Heart right ventricle (tissue), 16 donors: Measurements from ENCODE around the gene CFAP68. TPM values are rescaled to one million over a fixed set of nuclear protein-coding genes. Genes with fewer than 3 reads are reported as not detected.
A peak's percentile ranks its signal among the peaks of the same experiment; 100 is the strongest.

ENCODE experiments used
- ATAC-seq, 8 donors: fragments of 200-7000 bp; cut with Tn5 transposase; one replicate each; pipeline ENCODE4 v1.9.1; 2020; ENCODE audit warnings: mild to moderate bottlenecking in 8 of 8, moderate library complexity in 8 of 8, moderate number of reproducible peaks in 1 of 8
- DNase-seq, 2 donors: peaks; one replicate each; pipeline ENCODE4 v3.0.0-alpha.2; 2020
- H3K27ac ChIP-seq, 10 donors: fragments of 200-600 bp; sonication (generic) in 2 of 10; one replicate each; pipeline versions ENCODE4 v1.5.0 to v1.8.0; 2020 to 2022; ENCODE audit warnings: mild to moderate bottlenecking in 3 of 10
- H3K27me3 ChIP-seq, 7 donors: fragments of 200-600 bp; one replicate each; pipeline ENCODE4 v1.8.0; 2021 to 2022; ENCODE audit warnings: mild to moderate bottlenecking in 2 of 7
- H3K36me3 ChIP-seq, 9 donors: fragments of 200-600 bp; sonication (generic) in 1 of 9; one replicate each; pipeline versions ENCODE4 v1.5.0 to v1.8.0; 2020 to 2022; ENCODE audit warnings: mild to moderate bottlenecking in 2 of 9
- H3K4me1 ChIP-seq, 9 donors: fragments of 200-600 bp; sonication (generic) in 1 of 9; one replicate each; pipeline versions ENCODE4 v1.5.0 to v1.8.0; 2020 to 2022; ENCODE audit warnings: mild to moderate bottlenecking in 4 of 9
- H3K4me3 ChIP-seq, 10 donors: fragments of 200-600 bp; sonication (generic) in 2 of 10; one replicate each; pipeline versions ENCODE4 v1.5.0 to v1.8.0; 2020 to 2022; ENCODE audit warnings: mild to moderate bottlenecking in 7 of 10, moderate library complexity in 2 of 10
- H3K9me3 ChIP-seq, 11 donors: fragments of 200-600 bp in 10 of 11; sonication (generic) in 2 of 11; one replicate each; pipeline versions ENCODE4 v1.5.0 to v1.8.0; 2013 to 2022; ENCODE audit warnings: mild to moderate bottlenecking in 2 of 11, control low read depth in 1 of 11, moderate library complexity in 1 of 11
- CTCF ChIP-seq, 9 donors: fragments of 200-600 bp; sonication (generic) in 2 of 9; IDR thresholded peaks; one replicate each; pipeline versions ENCODE4 v1.5.0 to v1.8.0; 2021 to 2022; ENCODE audit warnings: antibody characterized with exemption in 9 of 9, mild to moderate bottlenecking in 5 of 9, moderate library complexity in 1 of 9
- WGBS, 2 donors: extraction: QIAGEN DNeasy Blood & Tissue Kit; methylation state at CpG; one replicate each; pipeline ENCODE4 v1.1.7; 2013; ENCODE audit warnings: inconsistent platforms in 1 of 2; 5-methylcytosine and 5-hydroxymethylcytosine counted together
- intact Hi-C, 10 donors: fragments of 100-400 bp; cut with DNase I; formaldehyde crosslinking; loops; one replicate each; pipeline versions ENCODE4 v1.11.1 to v1.14.2; 2022
- polyA plus RNA-seq, 2 donors: library from polyadenylated mRNA; stranded (reverse); fragments of 200-250 nt; gene quantifications; one replicate each; pipeline ENCODE4 v1.2.3, GENCODE V29; 2013
- total RNA-seq, 10 donors: library from RNA; stranded (reverse); fragmentation: NEBNext Ultra II Directional in 3 of 10; extraction: Animal tissue kit (Norgen Biotek cat#: 25700) in 3 of 10; gene quantifications; one replicate each; pipeline versions ENCODE4 v1.2.1 to v1.2.4, GENCODE V29; 2021 to 2023
- donor health status: Arrhythmogenic right ventricular cardiomyopathy.
- donor health status: ischemic (EF 13 %, LVEDD 7.1; RV severe dilation, severe dysfunction).
- donor health status: healthy with polysubstance abuse.
- donor health status: DM: no; HTN: yes; CAD: no.
- donor health status: DM: no; HTN: no; CAD: no.
- donor health status: ischemic (EF 25% LVEDD 6.9; RV normal size, moderate dysfunction).
- donor health status: ischemic (EF 25% LVEDD 5.7; RV mildly dilated, moderate dysfunction).
- donor health status: healthy.
- donor health status: DM: yes; HTN: yes; CAD: no.
- donor health status: Ischemic cardiomyopathy.
- donor health status: ischemic (EF 35%, LVEDD 5.7; RV mildly dilated, moderate dysfunction).
- donor health status: nonischemic (EF 11% LVEDD 7.7; RV severe dilation, severe dysfunction).
- donor health status: DM: yes; HTN: yes; CAD: no.
- donor health status: PGD.
- donor health status: ischemic (EF 29% LVEDD 5.4; RV normal size, mild dysfunction).
- donor health status: nonischemic (EF 23%, LVEDD 6.1; RV moderate dilation, normal function).

CFAP68 gene
- total and polyA plus RNA-seq, 12 donors: 14.7 to 38.5 (median 29.6) TPM

- Histone ChIP-seq H3K4me1 (peaks cover 0 to 14% (median 0%) of the 10 kb centered on the region in 9 donors), H3K36me3 (peaks cover 0 to 32% (median 18%) of the 10 kb centered on the region in 9 donors), H3K27me3 (peaks cover 0 to 34% (median 0%) of the 10 kb centered on the region in 7 donors), H3K27ac (peak overlapping the region; percentile 94 to 99 (median 95)), H3K4me3 (peak overlapping the region; percentile 51 to 69 (median 62)), H3K9me3 (no peaks in the 10 kb centered on the region)
- TF ChIP-seq CTCF (IDR thresholded peaks at IDR 0.05): no peak
- no peak for DNase-seq
- no peak for ATAC-seq
- intact Hi-C loops: no loop called here
- 40 to 59% methylated on average over 5 of the region's 5 CpGs for WGBS, 2 donors
Observed at GRCh38 chr11:111908639-111909305, 29.4 kb downstream of the CFAP68 start.

GRCh38 chr11:111909378-111909777 is 30.0 kb downstream of the CFAP68 start:
- Histone ChIP-seq H3K4me3 (peak overlapping the region; percentile 51 to 69 (median 62)), H3K27me3 (peaks cover 0 to 39% (median 0%) of the 10 kb centered on the region in 7 donors), H3K4me1 (peaks cover 0 to 17% (median 4%) of the 10 kb centered on the region in 9 donors), H3K36me3 (peaks cover 0 to 32% (median 18%) of the 10 kb centered on the region in 9 donors), H3K9me3 (no peaks in the 10 kb centered on the region), H3K27ac (peak overlapping the region; percentile 94 to 99 (median 95))
- TF ChIP-seq CTCF (IDR thresholded peaks at IDR 0.05): no peak
- intact Hi-C loops: no loop called here
- no peak for DNase-seq
- WGBS, 2 donors: 41 to 46% methylated on average over 5 of the region's 5 CpGs
- ATAC-seq: no peak

GRCh38 chr11:111910676-111911562 is 31.6 kb downstream of the CFAP68 start:
- Histone ChIP-seq H3K9me3 (no peaks in the 10 kb centered on the region), H3K4me3 (peak overlapping the region; percentile 51 to 69 (median 62)), H3K27ac (peak overlapping the region; percentile 94 to 99 (median 95)), H3K36me3 (peaks cover 0 to 33% (median 18%) of the 10 kb centered on the region in 9 donors), H3K27me3 (peaks cover 0 to 44% (median 0%) of the 10 kb centered on the region in 7 donors), H3K4me1 (peaks cover 0 to 22% (median 9%) of the 10 kb centered on the region in 9 donors)
- TF ChIP-seq CTCF (IDR thresholded peaks at IDR 0.05): no peak
- intact Hi-C loops: loop anchor here in 4 of 10 donors (5.0 kb wide), 1 partner anchor 34 kb away; the partner anchor contains the start of genes CFAP68 (in 4 of the 4) and FDXACB1 (in 4 of the 4)
- peak in 7 of 8 donors; percentile 8 to 53 (median 14) for ATAC-seq
- DNase-seq: peak in 1 of 2 donors; percentile 64
- 21 to 33% methylated on average over 9 of the region's 9 CpGs for WGBS, 2 donors
